ENCODE measurements around the gene TOB1.
"Not testable (repeated sequence)": the region's sequence is repeated elsewhere in the genome, so short reads cannot be mapped to it uniquely, and the experiment has no call there.

Gene TOB1

DNA sequence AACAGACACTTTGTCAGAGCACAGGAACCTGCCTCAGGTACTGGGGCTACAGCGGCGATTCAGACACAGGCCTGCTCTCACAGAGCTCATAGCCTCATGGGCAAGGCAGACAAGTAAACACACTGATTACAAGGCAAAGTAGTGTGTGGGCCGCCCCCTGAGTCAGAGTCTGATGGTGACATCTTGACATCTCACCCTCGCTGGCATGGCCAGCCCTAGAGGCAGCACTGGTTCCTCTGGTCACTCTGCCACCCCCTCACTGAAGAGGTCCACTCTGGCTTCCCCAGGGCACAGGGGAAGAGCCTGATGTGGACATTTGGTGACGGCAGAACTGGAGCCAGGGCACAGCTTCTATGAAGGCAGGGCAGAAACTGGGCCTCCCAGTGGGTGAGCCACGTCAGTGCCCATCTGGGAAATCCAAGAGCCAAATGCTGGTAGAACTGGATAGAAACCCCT is 32.9 kb upstream of the TOB1 start:
- Histone ChIP-seq H3K36me3 (ENCODE audit: low read length) (no peaks in the 10 kb centered on the region), H3K27ac (ENCODE audit: low read depth, low read length) (no peak overlapping the region), H3K9ac (ENCODE audit: low read length) (no peak overlapping the region), H3K27me3 (ENCODE audit: low read length) (no peaks in the 10 kb centered on the region), H3K4me3 (ENCODE audit: insufficient read depth, low read length, poor library complexity, severe bottlenecking) (no peak overlapping the region), H3K79me2 (ENCODE audit: insufficient read depth, low read length) (no peaks in the 10 kb centered on the region), H4K20me1 (ENCODE audit: low read depth, low read length) (no peaks in the 10 kb centered on the region), H3K4me2 (ENCODE audit: low read depth, low read length, poor library complexity, severe bottlenecking) (no peak overlapping the region), H3K9me2 (replicated peaks; ENCODE audit: insufficient read depth, low read length) (no peaks in the 10 kb centered on the region), H3K9me3 (ENCODE audit: insufficient read depth, low read length) (no peaks in the 10 kb centered on the region), H3F3A (ENCODE audit: insufficient read depth) (0 out of 2 replicates have a peak, but pooled peaks cover 6% of the 10 kb centered on the region), H2AFZ (ENCODE audit: low read depth, low read length, severe bottlenecking) (no peak overlapping the region)
- no peak for TF ChIP-seq CTCF (IDR thresholded peaks at IDR 0.05; ENCODE audit: insufficient read depth, low read length, poor library complexity, severe bottlenecking)
- TF ChIP-seq EZH2phosphoT487 (conservative IDR thresholded peaks at IDR 0.05; ENCODE audit: low read length), result no peak

DNA sequence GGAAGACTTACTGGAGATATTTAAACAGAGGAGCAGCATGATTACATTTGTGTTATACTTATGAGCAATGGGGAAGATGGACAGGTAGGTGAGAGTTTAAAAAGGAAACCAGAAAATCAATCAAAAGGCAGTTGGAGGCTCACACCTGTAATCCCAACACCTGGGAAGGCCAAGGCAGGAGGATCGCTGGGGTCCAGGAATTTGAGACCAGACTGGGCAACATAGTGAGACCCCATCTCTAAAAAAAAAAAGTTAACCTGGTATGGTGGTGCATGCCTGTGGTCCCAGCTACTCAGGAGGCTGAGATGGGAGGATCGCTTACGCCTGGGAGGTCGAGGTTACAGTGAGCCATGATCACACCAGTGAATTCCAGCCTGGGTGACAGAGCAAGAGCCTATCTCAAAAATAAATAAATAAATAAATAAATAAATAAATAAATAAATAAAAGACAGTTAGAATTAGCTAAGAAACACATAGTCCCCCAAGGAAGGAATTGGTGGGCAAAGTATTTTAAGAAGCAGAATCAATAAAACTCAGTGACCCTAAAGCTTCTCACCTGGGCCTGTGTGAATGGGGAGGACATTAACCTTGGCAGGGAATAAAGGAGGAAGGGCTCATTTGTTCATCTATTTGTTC is 32.3 kb upstream of the TOB1 start:
- Histone ChIP-seq H3K36me3 (ENCODE audit: low read length) (no peaks in the 10 kb centered on the region), H2AFZ (ENCODE audit: low read depth, low read length, severe bottlenecking) (no peak overlapping the region), H3K27ac (ENCODE audit: low read depth, low read length) (no peak overlapping the region), H3K4me2 (ENCODE audit: low read depth, low read length, poor library complexity, severe bottlenecking) (no peak overlapping the region), H3K9me3 (ENCODE audit: insufficient read depth, low read length) (no peaks in the 10 kb centered on the region), H3K79me2 (ENCODE audit: insufficient read depth, low read length) (no peaks in the 10 kb centered on the region), H3K27me3 (ENCODE audit: low read length) (no peaks in the 10 kb centered on the region), H3F3A (ENCODE audit: insufficient read depth) (0 out of 2 replicates have a peak, but pooled peaks cover under 1% of the 10 kb centered on the region), H3K9me2 (replicated peaks; ENCODE audit: insufficient read depth, low read length) (no peaks in the 10 kb centered on the region), H4K20me1 (ENCODE audit: low read depth, low read length) (no peaks in the 10 kb centered on the region), H3K4me3 (ENCODE audit: insufficient read depth, low read length, poor library complexity, severe bottlenecking) (no peak overlapping the region), H3K9ac (ENCODE audit: low read length) (no peak overlapping the region)
- TF ChIP-seq CTCF (IDR thresholded peaks at IDR 0.05; ENCODE audit: insufficient read depth, low read length, poor library complexity, severe bottlenecking), result no peak
- TF ChIP-seq EZH2phosphoT487 (conservative IDR thresholded peaks at IDR 0.05; ENCODE audit: low read length), result no peak

GRCh38 chr17:50894513-50894912 is 28.4 kb upstream of the TOB1 start:
- not testable (repeated sequence) for H3F3A ChIP-seq (ENCODE audit: insufficient read depth); H3K4me3 ChIP-seq (ENCODE audit: insufficient read depth, low read length, poor library complexity, severe bottlenecking); H3K79me2 ChIP-seq (ENCODE audit: insufficient read depth, low read length); H3K9ac ChIP-seq (ENCODE audit: low read length); H3K9me2 ChIP-seq (replicated peaks; ENCODE audit: insufficient read depth, low read length); H3K4me2 ChIP-seq (ENCODE audit: low read depth, low read length, poor library complexity, severe bottlenecking); H2AFZ ChIP-seq (ENCODE audit: low read depth, low read length, severe bottlenecking); H3K27me3 ChIP-seq (ENCODE audit: low read length); H4K20me1 ChIP-seq (ENCODE audit: low read depth, low read length); H3K36me3 ChIP-seq (ENCODE audit: low read length); H3K9me3 ChIP-seq (ENCODE audit: insufficient read depth, low read length); H3K27ac ChIP-seq (ENCODE audit: low read depth, low read length)

- no peaks in the 10 kb centered on the region for H3K36me3 ChIP-seq (ENCODE audit: low read length)
- no peak overlapping the region for H2AFZ ChIP-seq (ENCODE audit: low read depth, low read length, severe bottlenecking)
- no peak overlapping the region for H3K27ac ChIP-seq (ENCODE audit: low read depth, low read length)
- H3K9me2 ChIP-seq (replicated peaks; ENCODE audit: insufficient read depth, low read length), result no peaks in the 10 kb centered on the region
- TF ChIP-seq EZH2phosphoT487 (conservative IDR thresholded peaks at IDR 0.05; ENCODE audit: low read length) (no peak), CTCF (IDR thresholded peaks at IDR 0.05; ENCODE audit: insufficient read depth, low read length, poor library complexity, severe bottlenecking) (no peak)
- H3K9me3 ChIP-seq (ENCODE audit: insufficient read depth, low read length), result no peaks in the 10 kb centered on the region
- no peaks in the 10 kb centered on the region for H3F3A ChIP-seq (ENCODE audit: insufficient read depth)
- no peak overlapping the region for H3K9ac ChIP-seq (ENCODE audit: low read length)
- no peaks in the 10 kb centered on the region for H3K79me2 ChIP-seq (ENCODE audit: insufficient read depth, low read length)
- H3K27me3 ChIP-seq (ENCODE audit: low read length), result no peaks in the 10 kb centered on the region
- no peak overlapping the region for H3K4me2 ChIP-seq (ENCODE audit: low read depth, low read length, poor library complexity, severe bottlenecking)
- no peaks in the 10 kb centered on the region for H4K20me1 ChIP-seq (ENCODE audit: low read depth, low read length)
- no peak overlapping the region for H3K4me3 ChIP-seq (ENCODE audit: insufficient read depth, low read length, poor library complexity, severe bottlenecking)
Observed at GRCh38 chr17:50893183-50893993, 27.2 kb upstream of the TOB1 start.

Data from SU-DHL-6 (cell line).